CD1c-positive myeloid dendritic cell (primary cell): ENCODE measurements around the gene MECR.

Experiments
- DNase-seq: peaks from one replicate; pipeline ENCODE4 v3.0.0-alpha.2; 2016; ENCODE audit errors: extremely low spot score

MECR gene

GRCh38 chr1:29255134-29255666, 24.5 kb upstream of the MECR start:
- no peak for DNase-seq

GRCh38 chr1:29254346-29254745, 23.6 kb upstream of the MECR start:
- DNase-seq = no peak

GRCh38 chr1:29253180-29253579, 22.4 kb upstream of the MECR start:
- no peak for DNase-seq

GRCh38 chr1:29251164-29252124, 20.7 kb upstream of the MECR start:
- DNase-seq = no peak

- no peak for DNase-seq
These were observed 19.3 kb upstream of the MECR start for GRCh38 chr1:29249951-29250581.

GRCh38 chr1:29249170-29249691, 18.5 kb upstream of the MECR start:
- DNase-seq = no peak

GRCh38 chr1:29248409-29248808, 17.7 kb upstream of the MECR start:
- no peak for DNase-seq

GRCh38 chr1:29247571-29248273, 17.0 kb upstream of the MECR start:
- DNase-seq = no peak

GRCh38 chr1:29247044-29247443, 16.3 kb upstream of the MECR start:
- no peak for DNase-seq

- no peak for DNase-seq
These were observed 15.1 kb upstream of the MECR start for GRCh38 chr1:29245876-29246275.

GRCh38 chr1:29245261-29245660, 14.5 kb upstream of the MECR start:
- DNase-seq = no peak

GRCh38 chr1:29243871-29244200, 13.1 kb upstream of the MECR start:
- DNase-seq = no peak

- no peak for DNase-seq
These were observed 12.5 kb upstream of the MECR start for GRCh38 chr1:29243023-29243870.

- no peak for DNase-seq
These were observed 10.3 kb upstream of the MECR start for GRCh38 chr1:29240986-29241385.

GRCh38 chr1:29240400-29240837, 9.7 kb upstream of the MECR start:
- no peak for DNase-seq

GRCh38 chr1:29239142-29239541, 8.4 kb upstream of the MECR start:
- no peak for DNase-seq

- no peak for DNase-seq
These were observed 7.9 kb upstream of the MECR start for GRCh38 chr1:29238620-29239002.

GRCh38 chr1:29237852-29238619, 7.3 kb upstream of the MECR start:
- no peak for DNase-seq

- peak; percentile 40 for DNase-seq
These were observed 6.5 kb upstream of the MECR start for GRCh38 chr1:29237129-29237821.

GRCh38 chr1:29236712-29237128, 6.0 kb upstream of the MECR start:
- DNase-seq = no peak
